GM18499 (cell line): Measurements from ENCODE around the gene BHLHE23.

Experiments used
- ATAC-seq: cut with Tn5 transposase; IDR thresholded peaks from one replicate; pipeline ENCODE4 v1.9.1; 2021; ENCODE audit warnings: moderate number of reproducible peaks; ENCODE audit not compliant: insufficient read depth, unreplicated experiment

Gene BHLHE23

DNA sequence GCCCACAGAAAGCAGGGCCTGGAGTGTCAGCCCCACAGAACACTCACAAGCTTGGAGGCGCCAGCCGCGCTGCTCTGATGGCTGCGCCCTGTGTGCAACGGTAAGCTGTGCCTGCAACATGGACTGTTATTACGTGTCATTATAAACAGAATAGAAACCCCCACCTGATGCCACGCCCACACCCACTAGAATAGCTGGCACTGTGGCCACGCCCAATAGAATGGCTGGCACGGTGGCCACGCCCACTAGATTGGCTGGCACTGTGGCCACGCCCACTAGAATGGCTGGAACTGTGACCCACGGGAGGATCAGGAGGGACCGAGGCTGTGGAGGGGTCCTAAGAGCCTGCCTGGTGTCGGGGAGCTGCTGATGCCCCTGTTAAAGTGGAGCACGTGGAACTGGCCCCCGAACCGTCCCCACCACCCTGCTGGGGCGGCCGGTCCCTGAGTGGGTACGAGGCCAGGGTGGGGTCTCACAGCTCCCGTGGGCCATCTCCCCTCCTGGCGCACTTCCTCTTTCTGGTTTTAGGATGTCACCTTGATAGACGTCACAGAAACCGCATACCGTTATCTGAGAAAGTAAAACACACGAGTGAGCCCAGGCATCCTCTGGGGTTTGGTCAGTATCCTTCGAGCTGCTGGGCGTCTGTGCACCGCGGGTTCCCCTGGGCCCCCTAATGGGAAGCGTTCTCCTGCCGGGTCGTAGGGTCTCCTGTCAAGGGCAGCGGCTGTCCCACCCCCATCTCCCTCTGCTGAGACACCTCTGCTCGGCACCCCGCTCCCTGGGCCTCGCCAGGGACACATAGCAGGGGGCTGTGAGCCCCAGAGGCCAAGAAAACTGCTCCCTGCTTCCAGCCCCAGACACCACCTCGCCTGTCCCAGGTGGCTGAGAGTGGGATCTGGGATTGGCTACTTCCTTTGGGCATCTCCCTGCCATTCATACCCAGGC lies 28.9 kb downstream of the BHLHE23 start:
- ATAC-seq: no peak

- ATAC-seq: no peak
Observed at GRCh38 chr20:62976886-62977285, 29.9 kb downstream of the BHLHE23 start.

- ATAC-seq: no peak
Observed at GRCh38 chr20:62975812-62976508, 30.8 kb downstream of the BHLHE23 start.

DNA sequence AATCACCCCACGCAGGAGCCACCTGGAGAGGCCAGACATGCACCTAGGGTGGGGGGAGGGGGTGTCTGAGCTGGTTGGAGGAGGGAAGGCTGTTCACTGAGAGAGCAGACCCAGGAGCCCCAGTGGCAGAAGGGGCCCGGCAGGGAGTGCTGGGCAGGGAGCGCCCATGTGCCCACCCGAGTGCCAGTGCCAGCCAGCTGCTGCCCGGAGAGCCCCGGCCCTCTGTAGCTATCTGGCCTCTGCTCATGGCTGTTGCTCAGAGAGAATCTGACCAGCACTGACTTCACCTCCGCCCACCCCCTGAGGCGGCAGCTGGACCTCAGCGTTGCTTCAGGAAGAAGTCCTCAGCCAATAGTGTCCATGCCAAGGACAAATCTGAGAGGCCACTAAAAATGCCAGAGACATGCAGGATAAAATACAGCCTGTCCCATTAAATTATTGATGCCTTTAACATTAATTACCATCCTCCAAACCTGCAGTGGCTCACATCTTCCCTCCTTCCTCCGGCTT lies 31.5 kb downstream of the BHLHE23 start:
- no peak for ATAC-seq

DNA sequence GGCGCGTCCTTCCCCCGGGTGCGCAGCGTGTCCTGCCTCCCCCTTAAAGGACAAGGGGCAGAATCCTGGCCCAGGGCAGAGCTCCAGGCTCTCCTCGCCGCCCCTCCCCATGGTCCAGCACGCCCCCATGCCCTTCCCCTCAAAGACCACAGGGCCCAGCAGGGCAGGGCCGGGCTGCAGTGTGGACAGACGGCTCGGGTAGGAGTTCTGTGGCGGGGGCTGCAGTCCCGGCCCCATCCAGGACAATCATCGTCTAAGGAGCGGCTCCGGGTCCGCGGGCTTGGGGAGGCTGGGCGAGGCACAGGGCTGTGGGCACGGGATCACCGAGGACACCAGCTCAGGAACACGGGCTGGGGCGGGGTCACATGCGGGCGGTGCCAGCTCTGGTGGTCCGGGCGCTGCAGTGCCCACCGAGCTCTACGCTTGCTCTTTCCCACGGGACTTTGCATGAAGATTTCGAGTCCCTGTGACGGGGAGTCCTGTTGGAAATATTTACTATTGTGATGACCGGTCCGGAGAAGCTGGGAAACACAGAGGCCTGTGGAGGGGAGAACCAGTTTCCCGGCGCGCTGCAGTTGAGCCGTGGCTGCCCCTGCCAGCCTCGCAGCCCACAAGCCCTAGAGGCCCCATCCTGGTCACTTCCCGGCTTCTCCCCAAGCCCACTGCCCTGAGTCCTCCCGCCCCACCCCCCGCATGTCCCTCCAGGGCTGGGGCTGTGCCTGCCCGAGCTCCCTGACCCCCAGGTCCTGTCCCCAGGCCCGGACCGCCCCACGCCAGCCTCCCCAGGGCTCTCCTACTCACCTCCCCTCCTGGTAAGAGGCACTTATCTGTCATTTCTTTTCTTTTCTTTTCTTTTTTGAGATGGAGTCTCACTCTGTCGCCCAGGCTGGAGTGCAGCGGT lies 33.7 kb downstream of the BHLHE23 start:
- no peak for ATAC-seq

- no peak for ATAC-seq
Observed at GRCh38 chr20:62971950-62972844, 34.6 kb downstream of the BHLHE23 start.

- ATAC-seq: no peak
Observed at GRCh38 chr20:62971211-62971949, 35.4 kb downstream of the BHLHE23 start.

GRCh38 chr20:62970307-62971210 lies 36.2 kb downstream of the BHLHE23 start:
- no peak for ATAC-seq

GRCh38 chr20:62969939-62970306 lies 36.8 kb downstream of the BHLHE23 start:
- ATAC-seq: no peak

GRCh38 chr20:62969179-62969760 lies 37.5 kb downstream of the BHLHE23 start:
- ATAC-seq: no peak

DNA sequence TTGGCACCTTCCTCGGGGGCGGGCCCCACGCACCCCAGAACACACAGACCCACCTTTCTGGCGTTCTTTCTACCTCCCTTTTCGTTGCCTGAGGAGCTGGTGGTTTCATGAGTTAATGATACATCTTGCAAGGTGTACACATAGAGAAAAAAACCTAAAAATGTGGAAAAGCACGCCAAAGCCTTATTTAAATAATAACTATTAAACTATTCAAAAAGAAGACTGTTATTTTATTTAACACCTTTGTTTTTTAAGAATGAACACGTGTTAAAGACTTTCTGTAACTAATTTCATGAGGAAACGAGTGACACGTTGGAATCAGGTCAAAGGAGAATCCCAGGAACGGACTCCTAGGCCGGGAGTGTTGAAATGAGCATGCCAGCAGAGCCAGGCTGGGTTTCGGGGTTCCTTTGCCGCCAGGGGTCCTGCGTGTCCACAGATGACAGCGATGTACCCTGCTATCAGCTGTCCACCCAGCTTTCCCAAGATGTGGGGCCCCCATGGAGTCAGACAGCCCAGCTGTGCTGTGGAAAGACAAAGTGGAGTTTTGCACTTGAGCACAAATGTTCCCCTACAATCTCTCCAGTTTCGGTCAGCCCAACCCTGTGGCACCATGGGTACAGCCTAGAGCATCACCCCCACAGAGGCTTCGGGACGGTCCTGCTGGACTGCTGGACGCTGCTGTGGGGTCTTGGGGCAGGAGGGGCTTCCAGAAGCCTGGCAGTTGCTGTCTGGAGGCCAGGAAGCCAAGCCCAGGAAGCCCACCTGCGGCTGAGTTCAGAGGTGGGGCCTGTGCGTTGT lies 38.2 kb downstream of the BHLHE23 start:
- no peak for ATAC-seq

DNA sequence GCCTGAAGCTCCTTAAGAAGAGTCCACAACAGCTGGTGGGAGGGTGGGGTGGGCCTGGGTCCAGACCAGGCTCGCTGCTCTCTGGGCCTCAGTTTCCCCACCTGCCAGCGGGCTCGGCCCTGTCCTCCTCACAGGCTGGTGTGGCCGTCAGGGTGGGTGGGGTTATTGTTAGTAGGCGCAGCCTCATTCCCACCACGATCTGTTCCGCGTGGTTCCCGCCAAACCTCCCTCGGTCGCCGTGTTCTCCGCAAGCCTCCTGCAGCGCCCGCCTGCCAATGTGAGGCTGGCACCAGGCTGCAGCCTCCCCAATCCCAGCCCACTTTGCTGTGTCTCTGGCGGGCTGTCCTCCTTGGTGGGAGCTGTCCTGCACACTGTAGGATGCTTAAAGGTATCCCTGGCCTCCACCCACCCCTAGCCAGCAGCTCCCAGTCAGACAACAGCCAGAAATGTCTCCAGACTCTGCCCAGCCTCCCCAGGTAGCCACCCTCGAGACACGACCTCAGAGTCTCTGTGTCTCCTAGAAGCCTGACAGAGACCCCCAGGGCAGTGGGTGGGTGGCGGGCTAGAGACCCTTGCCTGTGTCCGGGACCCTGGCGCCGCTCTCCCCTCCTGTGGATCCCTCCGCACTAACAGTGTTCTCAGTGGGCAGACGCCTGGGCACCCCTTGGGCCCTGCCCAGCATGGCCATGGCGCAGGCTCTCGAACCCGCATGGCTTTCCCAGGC lies 39.0 kb downstream of the BHLHE23 start:
- ATAC-seq: no peak

DNA sequence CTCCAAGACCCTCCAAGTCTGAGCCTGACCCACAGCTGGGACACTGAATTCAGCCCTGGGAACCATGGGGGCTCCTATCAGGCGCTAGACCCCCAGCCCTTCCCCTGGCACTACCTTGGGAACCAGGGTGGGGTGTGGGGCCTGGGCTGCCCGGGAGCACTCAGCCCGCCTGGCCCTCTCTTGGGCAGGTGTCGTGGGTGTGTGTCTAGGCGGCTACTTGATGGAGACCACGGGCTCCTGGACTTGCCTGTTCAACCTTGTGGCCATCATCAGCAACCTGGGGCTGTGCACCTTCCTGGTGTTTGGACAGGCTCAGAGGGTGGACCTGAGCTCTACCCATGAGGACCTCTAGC lies 39.6 kb downstream of the BHLHE23 start:
- no peak for ATAC-seq

GRCh38 chr20:62966212-62967148 lies 40.3 kb downstream of the BHLHE23 start:
- ATAC-seq: no peak

GRCh38 chr20:62965363-62965771 lies 41.4 kb downstream of the BHLHE23 start:
- no peak for ATAC-seq
